PC-3 (cell line): ENCODE data around the gene DMKN.

ENCODE experiments used
- EZH2 ChIP-seq: fragments of 300-600 bp; sonication (generic); IDR thresholded peaks from one replicate; pipeline ENCODE4 v1.6.1; 2017; ENCODE audit warnings: antibody characterized with exemption, mild to moderate bottlenecking, low read length; ENCODE audit not compliant: unreplicated experiment
- EZH2phosphoT487 ChIP-seq: fragments of 300-600 bp; sonication (generic); IDR thresholded peaks from 2 replicates; pipeline ENCODE4 v1.6.1; 2018; ENCODE audit warnings: mild to moderate bottlenecking, antibody characterized with exemption, low read length, borderline replicate concordance
- TF ChIP-seq, protein P1 (sequence below): fragments of 300-600 bp; sonication (generic); conservative IDR thresholded peaks from 2 replicates; pipeline ENCODE4 v1.5.1; 2017; ENCODE audit warnings: antibody characterized with exemption, low read depth, mild to moderate bottlenecking, low read length

DNA sequence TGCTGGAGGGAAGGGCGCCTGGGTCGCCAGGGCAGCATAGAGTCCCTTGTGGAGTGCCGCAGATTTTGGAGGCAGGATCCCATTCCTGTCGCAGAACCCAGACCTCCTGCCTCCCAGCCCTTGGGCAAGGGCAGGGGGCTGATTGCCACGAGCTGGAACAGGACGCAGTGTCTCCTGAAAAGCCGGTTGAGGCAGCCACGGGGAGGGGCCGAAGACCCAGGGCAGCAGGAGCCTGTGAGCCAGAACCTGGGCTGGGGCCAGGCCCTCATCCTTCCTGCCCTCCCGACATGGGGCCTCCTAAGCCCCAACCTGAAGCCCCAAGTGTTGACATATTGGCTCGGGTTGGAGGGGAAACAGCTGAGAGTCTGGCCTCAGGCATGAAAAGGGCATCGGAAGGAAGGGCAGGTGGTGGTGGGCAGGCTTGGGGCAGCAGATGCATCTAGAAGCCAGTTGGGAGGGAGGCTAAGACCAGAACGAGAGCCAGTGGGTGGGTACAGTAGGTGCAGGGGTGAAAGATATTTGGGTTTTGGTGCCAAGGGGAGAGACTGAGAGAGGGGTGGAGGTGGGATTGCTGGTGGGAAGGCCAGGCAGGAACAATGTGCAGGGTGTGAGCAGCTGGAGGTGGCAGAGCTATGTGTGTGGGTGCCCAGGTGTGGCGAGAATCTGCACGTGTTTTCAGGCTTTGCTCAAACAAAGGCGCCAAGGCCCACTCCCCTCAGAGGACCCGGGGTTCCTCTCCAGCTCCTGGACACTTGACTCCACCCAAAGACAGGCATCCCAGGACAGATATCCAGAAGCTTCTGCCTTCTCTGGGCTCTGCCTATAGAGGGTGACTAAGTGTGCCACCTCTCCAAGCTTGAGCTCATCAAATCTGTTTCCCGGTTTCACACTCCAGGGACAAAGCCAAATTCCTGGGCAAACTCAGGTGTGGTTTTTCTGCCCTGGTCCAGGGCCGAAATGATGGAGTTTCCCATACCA is 16.1 kb upstream of the DMKN start:
- TF ChIP-seq, protein P1, sequence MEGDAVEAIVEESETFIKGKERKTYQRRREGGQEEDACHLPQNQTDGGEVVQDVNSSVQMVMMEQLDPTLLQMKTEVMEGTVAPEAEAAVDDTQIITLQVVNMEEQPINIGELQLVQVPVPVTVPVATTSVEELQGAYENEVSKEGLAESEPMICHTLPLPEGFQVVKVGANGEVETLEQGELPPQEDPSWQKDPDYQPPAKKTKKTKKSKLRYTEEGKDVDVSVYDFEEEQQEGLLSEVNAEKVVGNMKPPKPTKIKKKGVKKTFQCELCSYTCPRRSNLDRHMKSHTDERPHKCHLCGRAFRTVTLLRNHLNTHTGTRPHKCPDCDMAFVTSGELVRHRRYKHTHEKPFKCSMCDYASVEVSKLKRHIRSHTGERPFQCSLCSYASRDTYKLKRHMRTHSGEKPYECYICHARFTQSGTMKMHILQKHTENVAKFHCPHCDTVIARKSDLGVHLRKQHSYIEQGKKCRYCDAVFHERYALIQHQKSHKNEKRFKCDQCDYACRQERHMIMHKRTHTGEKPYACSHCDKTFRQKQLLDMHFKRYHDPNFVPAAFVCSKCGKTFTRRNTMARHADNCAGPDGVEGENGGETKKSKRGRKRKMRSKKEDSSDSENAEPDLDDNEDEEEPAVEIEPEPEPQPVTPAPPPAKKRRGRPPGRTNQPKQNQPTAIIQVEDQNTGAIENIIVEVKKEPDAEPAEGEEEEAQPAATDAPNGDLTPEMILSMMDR = no peak
- TF ChIP-seq EZH2phosphoT487 (no peak), EZH2 (no peak)
